Measurements from ENCODE around the gene SNX18. TPM values are rescaled to one million over a fixed set of nuclear protein-coding genes. Genes with fewer than 3 reads are reported as not detected.

SNX18 gene
- polyA plus RNA-seq, 2 of the 4 experiments (the other 2 are of a cell fraction), result 7.1 to 8.1 TPM

GRCh38 chr5:54469622-54470021 lies 47.9 kb upstream of the SNX18 start:
- ChIA-PET CTCF (interaction anchor here (2.3 kb wide), 1 partner anchor 20 kb away, joined by 12 read pairs; no protein-coding TSS in a partner anchor), POLR2A (no interaction called here)
- TF ChIP-seq CEBPB (IDR thresholded peaks at IDR 0.05), result no peak
- no peak for TF ChIP-seq FOSL2 (IDR thresholded peaks at IDR 0.05)
- TF ChIP-seq FOSL2 (CRISPR knock-in tag; IDR thresholded peaks at IDR 0.05), result no peak
- TF ChIP-seq JUN (IDR thresholded peaks at IDR 0.05), result no peak
- TF ChIP-seq MAZ (IDR thresholded peaks at IDR 0.05; ENCODE audit: borderline replicate concordance, low read depth, low read length), result no peak
- no peak for TF ChIP-seq NPAS2 (CRISPR knock-in tag; IDR thresholded peaks at IDR 0.05; ENCODE audit: borderline replicate concordance)
- no peak for TF ChIP-seq REST (IDR thresholded peaks at IDR 0.05)
- TF ChIP-seq EP300 (IDR thresholded peaks at IDR 0.05), result no peak
- no peak for TF ChIP-seq SREBF2 (IDR thresholded peaks at IDR 0.05)
- no peak for TF ChIP-seq PHF8 (IDR thresholded peaks at IDR 0.05; ENCODE audit: borderline replicate concordance, low read depth)
- no peak for TF ChIP-seq HOXB5 (CRISPR knock-in tag; IDR thresholded peaks at IDR 0.05)
- no peak for TF ChIP-seq EHF (CRISPR knock-in tag; IDR thresholded peaks at IDR 0.05)
- TF ChIP-seq ELK1 (IDR thresholded peaks at IDR 0.05; ENCODE audit: low read depth, low read length), result no peak
- TF ChIP-seq EHMT2 (IDR thresholded peaks at IDR 0.05; ENCODE audit: low read depth), result no peak
- TF ChIP-seq POLR2AphosphoS2 (conservative IDR thresholded peaks at IDR 0.05; ENCODE audit: low read length), result no peak
- TF ChIP-seq MYC (IDR thresholded peaks at IDR 0.05; ENCODE audit: borderline replicate concordance, low read length), result no peak
- no peak for TF ChIP-seq ZNF302 (CRISPR knock-in tag; IDR thresholded peaks at IDR 0.05)
- Histone ChIP-seq H3K4me1 (peaks cover 7% of the 10 kb centered on the region; the same call in 2 of the 3 replicates), H3K27ac (no peak overlapping the region), H3K4me2 (peak overlapping the region; percentile 49), H3K4me3 (no peak overlapping the region), H3K9me3 (peaks cover 11% of the 10 kb centered on the region; the same call in 2 of the 3 replicates)
- no peak for ATAC-seq
- no peak for FAIRE-seq
- no peak for DNase-seq (ENCODE audit: low read depth in 1 of 2, low spot score in 1 of 2)
- 11% methylated on average over 2 of the region's 2 CpGs for WGBS (ENCODE audit: missing lambda C conversion rate)

- CTCF ChIA-PET, result interaction anchor here (0.8 to 2.3 kb wide), 2 partner anchors 19 to 27 kb away, joined by 4 to 12 read pairs; no protein-coding TSS in a partner anchor
- H3K27ac ChIP-seq, result no peak overlapping the region
- POLR2A ChIA-PET, result no interaction called here
- FAIRE-seq, result no peak
- H3K4me1 ChIP-seq, result peaks cover 7% of the 10 kb centered on the region; the same call in 2 of the 3 replicates
- H3K4me3 ChIP-seq, result no peak overlapping the region
- H3K9me3 ChIP-seq, result peaks cover 11% of the 10 kb centered on the region; the same call in 2 of the 3 replicates
- H3K4me2 ChIP-seq, result peak overlapping the region; percentile 49
- WGBS (ENCODE audit: missing lambda C conversion rate), result 44% methylated on average over 2 of the region's 2 CpGs
- no peak for ATAC-seq
- DNase-seq (ENCODE audit: low read depth in 1 of 2, low spot score in 1 of 2), result no peak
- no peak for TF ChIP-seq KDM5A (IDR thresholded peaks at IDR 0.05)
- no peak for TF ChIP-seq CHD4 (IDR thresholded peaks at IDR 0.05; ENCODE audit: borderline replicate concordance)
- TF ChIP-seq POLR2A (IDR thresholded peaks at IDR 0.05; ENCODE audit: low read length), result no peak
- TF ChIP-seq CEBPB (IDR thresholded peaks at IDR 0.05), result no peak
- no peak for TF ChIP-seq FOSL2 (IDR thresholded peaks at IDR 0.05)
- no peak for TF ChIP-seq FOSL2 (CRISPR knock-in tag; IDR thresholded peaks at IDR 0.05)
- TF ChIP-seq REST (IDR thresholded peaks at IDR 0.05), result no peak
- no peak for TF ChIP-seq JUNB (IDR thresholded peaks at IDR 0.05)
- no peak for TF ChIP-seq EHMT2 (IDR thresholded peaks at IDR 0.05; ENCODE audit: low read depth)
- TF ChIP-seq SREBF2 (IDR thresholded peaks at IDR 0.05), result no peak
Measured at GRCh38 chr5:54470128-54470527, 47.4 kb upstream of the SNX18 start.

All from A549 (cell line).